Measurements from ENCODE around the gene LRRC18. TPM values are rescaled to one million over a fixed set of nuclear protein-coding genes. Genes with fewer than 3 reads are reported as not detected.

Gene LRRC18
- total RNA-seq, 1 donor from 2014 or later = not detected

DNA sequence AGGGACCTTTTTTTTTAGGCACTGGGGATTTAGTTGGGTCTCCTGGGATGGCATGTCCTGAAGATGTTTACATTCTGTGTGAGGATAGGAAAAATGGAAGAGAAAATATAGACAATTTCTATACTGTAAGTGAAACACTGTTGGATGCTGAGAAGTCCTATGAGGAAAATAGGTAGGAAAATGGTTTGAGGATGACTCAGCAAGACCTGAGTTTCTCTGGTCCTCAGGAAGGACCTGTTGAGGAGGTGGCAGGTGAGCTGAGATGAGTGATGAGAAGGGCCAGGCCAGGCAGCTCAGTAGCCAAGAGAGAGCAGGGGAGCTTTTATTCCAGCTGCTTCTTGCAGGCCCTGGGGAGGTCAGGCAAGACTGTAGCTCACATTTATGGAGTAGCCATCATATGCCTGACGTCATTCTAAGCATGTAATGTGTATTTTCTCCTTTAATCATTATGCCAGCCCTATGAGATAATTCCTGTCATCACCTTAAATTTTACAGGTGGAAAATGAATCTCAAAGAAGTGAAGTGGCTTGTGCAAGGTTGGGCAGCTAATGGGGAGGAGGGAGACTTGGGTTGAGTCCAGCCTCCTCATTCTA is 19.1 kb upstream of the LRRC18 start:
- H3K4me1 Mint-ChIP-seq = no peaks in the 10 kb centered on the region
- peaks cover 5% of the 10 kb centered on the region for H3K27me3 Mint-ChIP-seq
- no peaks in the 10 kb centered on the region for H3K9me3 Mint-ChIP-seq
- H3K27ac Mint-ChIP-seq = no peak overlapping the region
- H3K4me3 Mint-ChIP-seq = no peak overlapping the region
- no peak for DNase-seq
- intact Hi-C loops (cut with micrococcal nuclease) = no loop called here
- H3K36me3 Mint-ChIP-seq (ENCODE audit: low read depth) = no peaks in the 10 kb centered on the region

GRCh38 chr10:48957361-48958151 is 17.9 kb upstream of the LRRC18 start:
- Mint-ChIP-seq H3K36me3 (ENCODE audit: low read depth) (no peaks in the 10 kb centered on the region), H3K27me3 (peaks cover 5% of the 10 kb centered on the region), H3K9me3 (no peaks in the 10 kb centered on the region), H3K4me3 (no peak overlapping the region), H3K27ac (no peak overlapping the region), H3K4me1 (no peaks in the 10 kb centered on the region)
- intact Hi-C loops (cut with micrococcal nuclease) = no loop called here
- no peak for DNase-seq

GRCh38 chr10:48951707-48952106 is 12.1 kb upstream of the LRRC18 start:
- no peak for DNase-seq
- no peaks in the 10 kb centered on the region for H3K9me3 Mint-ChIP-seq
- no peaks in the 10 kb centered on the region for H3K4me1 Mint-ChIP-seq
- H3K4me3 Mint-ChIP-seq = no peak overlapping the region
- no peak overlapping the region for H3K27ac Mint-ChIP-seq
- intact Hi-C loops (cut with micrococcal nuclease) = no loop called here
- H3K27me3 Mint-ChIP-seq = no peaks in the 10 kb centered on the region
- H3K36me3 Mint-ChIP-seq (ENCODE audit: low read depth) = no peaks in the 10 kb centered on the region

DNA sequence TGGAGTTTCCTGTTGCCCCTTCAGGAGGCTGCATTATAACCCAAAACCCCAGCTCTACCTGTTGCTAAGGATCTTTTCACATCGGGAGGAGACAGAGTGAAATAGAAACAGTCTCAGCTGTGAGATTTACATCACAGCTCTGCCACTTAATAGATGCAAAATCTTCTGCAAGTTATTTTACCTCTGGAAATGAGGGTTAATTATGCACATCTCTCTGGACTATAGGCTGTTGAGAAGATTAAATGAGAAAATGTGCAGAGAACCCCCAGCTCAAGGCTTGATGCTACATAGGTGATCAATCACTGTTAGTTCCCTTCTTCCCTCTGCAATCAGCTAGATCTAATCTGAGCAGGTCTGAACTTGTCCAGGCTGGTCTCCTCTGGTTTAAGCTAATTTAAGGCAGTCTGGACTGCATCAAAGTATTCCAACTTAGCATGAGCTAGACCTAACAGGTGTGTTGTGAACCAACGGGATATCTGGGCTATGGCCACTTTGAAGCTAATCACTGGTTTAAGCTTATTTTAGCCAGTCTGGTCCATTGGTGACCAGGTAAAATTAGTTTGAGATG is 8.9 kb upstream of the LRRC18 start:
- Mint-ChIP-seq H3K4me3 (no peak overlapping the region), H3K36me3 (ENCODE audit: low read depth) (no peaks in the 10 kb centered on the region), H3K27ac (no peak overlapping the region), H3K27me3 (no peaks in the 10 kb centered on the region), H3K4me1 (no peaks in the 10 kb centered on the region), H3K9me3 (no peaks in the 10 kb centered on the region)
- intact Hi-C loops (cut with micrococcal nuclease) = no loop called here
- no peak for DNase-seq

GRCh38 chr10:48947690-48948469 is 8.2 kb upstream of the LRRC18 start:
- Mint-ChIP-seq H3K36me3 (ENCODE audit: low read depth) (no peaks in the 10 kb centered on the region), H3K27ac (no peak overlapping the region), H3K27me3 (no peaks in the 10 kb centered on the region), H3K4me1 (no peaks in the 10 kb centered on the region), H3K4me3 (no peak overlapping the region), H3K9me3 (no peaks in the 10 kb centered on the region)
- intact Hi-C loops (cut with micrococcal nuclease) = no loop called here
- DNase-seq = no peak

- intact Hi-C loops (cut with micrococcal nuclease) = no loop called here
- no peaks in the 10 kb centered on the region for H3K9me3 Mint-ChIP-seq
- no peaks in the 10 kb centered on the region for H3K27me3 Mint-ChIP-seq
- DNase-seq = no peak
- H3K4me1 Mint-ChIP-seq = no peaks in the 10 kb centered on the region
- no peaks in the 10 kb centered on the region for H3K36me3 Mint-ChIP-seq (ENCODE audit: low read depth)
- H3K4me3 Mint-ChIP-seq = no peak overlapping the region
- no peak overlapping the region for H3K27ac Mint-ChIP-seq
Measured at GRCh38 chr10:48946891-48947500, 7.4 kb upstream of the LRRC18 start.

DNA sequence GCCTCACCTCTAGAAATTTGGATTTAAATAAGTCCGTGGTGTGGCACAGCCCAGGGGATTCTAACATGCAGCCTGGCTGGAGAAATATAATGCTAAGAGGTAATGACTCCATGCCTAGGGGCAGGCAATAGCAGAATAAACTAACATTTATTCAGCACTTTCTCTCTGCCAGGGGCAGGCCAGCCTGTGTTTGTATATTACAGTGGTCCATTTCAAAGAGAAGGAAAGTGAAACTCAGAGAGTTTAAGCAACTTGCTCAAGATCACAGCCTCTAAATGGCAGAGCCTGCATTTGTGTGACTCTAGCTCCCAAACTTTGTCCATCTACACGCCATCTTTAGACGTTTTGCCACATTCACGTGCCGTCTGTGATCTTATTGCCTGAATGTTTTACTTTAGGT is 6.7 kb upstream of the LRRC18 start:
- H3K27ac Mint-ChIP-seq = no peak overlapping the region
- no peaks in the 10 kb centered on the region for H3K27me3 Mint-ChIP-seq
- intact Hi-C loops (cut with micrococcal nuclease) = no loop called here
- DNase-seq = no peak
- H3K4me1 Mint-ChIP-seq = no peaks in the 10 kb centered on the region
- H3K9me3 Mint-ChIP-seq = no peaks in the 10 kb centered on the region
- no peak overlapping the region for H3K4me3 Mint-ChIP-seq
- H3K36me3 Mint-ChIP-seq (ENCODE audit: low read depth) = no peaks in the 10 kb centered on the region

DNA sequence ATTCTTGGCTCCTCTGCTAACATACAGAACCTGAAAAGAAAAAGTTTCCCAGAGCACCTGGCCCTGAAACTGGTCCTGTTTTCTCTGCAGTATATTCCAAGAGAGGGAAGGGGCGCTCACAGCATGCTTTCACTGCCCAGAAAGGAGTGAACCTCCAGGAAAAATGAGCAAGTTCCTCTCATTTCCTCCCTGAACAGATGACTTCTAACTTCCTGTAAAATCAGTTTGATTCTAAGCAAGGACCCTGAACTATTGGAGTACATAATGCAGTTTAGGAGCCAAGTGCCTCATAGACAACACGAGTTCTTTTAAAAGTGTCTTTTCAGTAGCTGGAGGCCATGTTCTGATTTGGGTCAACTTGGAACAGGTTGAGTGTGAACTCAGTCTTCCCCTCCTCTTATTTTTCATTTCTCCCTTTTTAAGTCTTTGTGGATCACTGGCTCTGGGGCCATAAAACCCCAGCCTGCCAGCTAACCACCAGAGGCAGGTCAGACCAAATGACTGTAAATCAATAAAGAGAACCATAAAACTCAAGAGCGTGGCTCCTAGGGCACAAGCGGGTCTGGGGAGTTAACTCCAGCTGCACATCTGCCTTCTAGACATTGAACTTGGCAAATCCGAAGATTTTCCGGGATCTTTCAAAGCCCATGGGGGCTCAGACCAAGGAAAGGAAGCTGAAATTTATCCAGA is 5.9 kb upstream of the LRRC18 start:
- intact Hi-C loops (cut with micrococcal nuclease) = no loop called here
- Mint-ChIP-seq H3K27me3 (no peaks in the 10 kb centered on the region), H3K4me1 (no peaks in the 10 kb centered on the region), H3K36me3 (ENCODE audit: low read depth) (no peaks in the 10 kb centered on the region), H3K4me3 (no peak overlapping the region), H3K9me3 (no peaks in the 10 kb centered on the region), H3K27ac (no peak overlapping the region)
- DNase-seq = no peak

DNA sequence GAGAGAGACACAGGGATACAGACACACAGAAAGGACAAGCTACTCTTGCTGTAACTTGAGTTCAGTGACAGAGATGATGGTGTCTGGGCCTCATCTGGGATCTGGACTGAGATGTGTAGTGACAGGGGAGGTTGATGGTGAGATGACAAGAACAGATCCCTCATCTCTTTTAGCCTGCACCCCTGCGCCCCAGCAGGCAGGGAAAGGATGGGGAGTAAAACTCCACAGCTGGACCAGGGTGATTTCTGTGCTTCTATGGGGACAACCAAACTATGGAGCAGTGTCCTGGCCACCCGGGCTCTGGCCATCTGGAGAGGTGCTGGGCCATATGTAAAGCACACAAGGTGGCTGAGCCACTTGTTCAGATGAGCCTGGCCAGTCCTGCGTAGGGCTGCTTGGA is 4.5 kb upstream of the LRRC18 start:
- DNase-seq = no peak
- Mint-ChIP-seq H3K4me3 (no peak overlapping the region), H3K4me1 (no peaks in the 10 kb centered on the region), H3K36me3 (ENCODE audit: low read depth) (no peaks in the 10 kb centered on the region), H3K27ac (no peak overlapping the region), H3K27me3 (no peaks in the 10 kb centered on the region), H3K9me3 (no peaks in the 10 kb centered on the region)
- intact Hi-C loops (cut with micrococcal nuclease) = no loop called here

GRCh38 chr10:48943096-48943495 is 3.5 kb upstream of the LRRC18 start:
- intact Hi-C loops (cut with micrococcal nuclease) = no loop called here
- Mint-ChIP-seq H3K27ac (no peak overlapping the region), H3K27me3 (no peaks in the 10 kb centered on the region), H3K4me1 (no peaks in the 10 kb centered on the region), H3K4me3 (no peak overlapping the region), H3K36me3 (ENCODE audit: low read depth) (no peaks in the 10 kb centered on the region), H3K9me3 (no peaks in the 10 kb centered on the region)
- no peak for DNase-seq

GRCh38 chr10:48941427-48942075 is 1.9 kb upstream of the LRRC18 start:
- Mint-ChIP-seq H3K9me3 (no peaks in the 10 kb centered on the region), H3K36me3 (ENCODE audit: low read depth) (no peaks in the 10 kb centered on the region), H3K27ac (no peak overlapping the region), H3K4me1 (no peaks in the 10 kb centered on the region), H3K4me3 (no peak overlapping the region), H3K27me3 (no peaks in the 10 kb centered on the region)
- intact Hi-C loops (cut with micrococcal nuclease) = no loop called here
- DNase-seq = no peak

DNA sequence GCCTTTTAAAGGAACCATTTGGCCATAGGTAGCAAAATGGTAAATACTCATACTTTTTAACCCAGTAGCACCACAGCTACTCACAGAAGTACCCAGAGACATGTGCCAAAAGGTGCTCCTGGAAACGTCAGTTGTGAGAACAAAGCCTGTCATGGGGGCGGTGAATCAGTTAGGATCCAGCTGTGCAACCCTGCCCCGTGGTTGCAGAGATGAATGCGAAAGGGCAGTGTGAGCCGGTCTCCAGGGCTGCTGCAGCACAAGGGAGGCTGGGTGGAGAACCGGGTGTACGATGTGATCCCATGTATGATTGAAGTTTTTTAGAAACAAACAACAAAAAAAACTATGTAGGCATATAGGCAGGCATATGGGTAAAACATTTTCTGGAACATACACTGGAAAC is 1.3 kb upstream of the LRRC18 start:
- H3K27ac Mint-ChIP-seq = no peak overlapping the region
- H3K4me3 Mint-ChIP-seq = no peak overlapping the region
- H3K27me3 Mint-ChIP-seq = no peaks in the 10 kb centered on the region
- H3K4me1 Mint-ChIP-seq = no peaks in the 10 kb centered on the region
- H3K9me3 Mint-ChIP-seq = no peaks in the 10 kb centered on the region
- intact Hi-C loops (cut with micrococcal nuclease) = no loop called here
- DNase-seq = no peak
- no peaks in the 10 kb centered on the region for H3K36me3 Mint-ChIP-seq (ENCODE audit: low read depth)

DNA sequence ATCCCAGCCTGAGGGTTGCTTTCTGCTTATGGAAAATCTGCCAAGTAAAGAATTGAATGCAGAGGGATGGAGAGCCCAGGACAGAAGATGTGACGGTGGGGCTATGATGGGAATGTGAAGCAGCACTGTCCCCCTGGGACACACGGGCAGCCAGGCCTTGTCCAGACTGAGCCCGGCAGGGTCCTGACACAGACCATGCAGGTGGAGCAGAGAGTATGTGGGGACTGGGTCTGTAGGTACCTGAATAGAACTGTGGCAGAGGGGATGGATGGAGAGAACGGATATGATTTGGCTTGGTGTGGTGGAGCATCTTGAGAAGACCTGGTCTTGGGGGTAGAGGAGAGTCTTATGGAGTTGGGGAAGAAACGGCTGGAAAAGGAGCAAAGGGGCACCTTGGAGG is 732 bp upstream of the LRRC18 start:
- Mint-ChIP-seq H3K9me3 (no peaks in the 10 kb centered on the region), H3K4me3 (no peak overlapping the region)

More for the DNA sequence above, 732 bp upstream of the LRRC18 start:
- Mint-ChIP-seq H3K27me3 (no peaks in the 10 kb centered on the region), H3K36me3 (ENCODE audit: low read depth) (no peaks in the 10 kb centered on the region), H3K27ac (no peak overlapping the region), H3K4me1 (no peaks in the 10 kb centered on the region)
- DNase-seq = no peak
- intact Hi-C loops (cut with micrococcal nuclease) = no loop called here

Measured in activated CD4-positive, alpha-beta T cell treated with anti-CD3 and anti-CD28 coated beads, Interleukin-2, amount 10 ng/mL, durations not matched to agents 24 days and 14 days (primary cell).